OCI-LY1 (cell line): Measurements from ENCODE around the gene STRADA.

Source experiments
- EZH2 ChIP-seq: fragments of 200-600 bp; sonication (generic), shearing (Covaris generic); IDR thresholded peaks from 2 replicates; pipeline ENCODE4 v1.8.0; 2017; ENCODE audit warnings: borderline replicate concordance, mixed run types, mild to moderate bottlenecking, antibody characterized with exemption, low read length, moderate library complexity, mixed read lengths
- TF ChIP-seq, protein P1 (sequence below): fragments of 200-600 bp; sonication (generic), shearing (Covaris generic); IDR thresholded peaks from 2 replicates; pipeline ENCODE4 v1.5.1; 2017; ENCODE audit warnings: mild to moderate bottlenecking, antibody characterized with exemption, low read length, moderate library complexity, mixed read lengths

GRCh38 chr17:63751806-63752205 lies 10.2 kb upstream of the STRADA start:
- no peak for TF ChIP-seq EZH2
- TF ChIP-seq, protein P1, sequence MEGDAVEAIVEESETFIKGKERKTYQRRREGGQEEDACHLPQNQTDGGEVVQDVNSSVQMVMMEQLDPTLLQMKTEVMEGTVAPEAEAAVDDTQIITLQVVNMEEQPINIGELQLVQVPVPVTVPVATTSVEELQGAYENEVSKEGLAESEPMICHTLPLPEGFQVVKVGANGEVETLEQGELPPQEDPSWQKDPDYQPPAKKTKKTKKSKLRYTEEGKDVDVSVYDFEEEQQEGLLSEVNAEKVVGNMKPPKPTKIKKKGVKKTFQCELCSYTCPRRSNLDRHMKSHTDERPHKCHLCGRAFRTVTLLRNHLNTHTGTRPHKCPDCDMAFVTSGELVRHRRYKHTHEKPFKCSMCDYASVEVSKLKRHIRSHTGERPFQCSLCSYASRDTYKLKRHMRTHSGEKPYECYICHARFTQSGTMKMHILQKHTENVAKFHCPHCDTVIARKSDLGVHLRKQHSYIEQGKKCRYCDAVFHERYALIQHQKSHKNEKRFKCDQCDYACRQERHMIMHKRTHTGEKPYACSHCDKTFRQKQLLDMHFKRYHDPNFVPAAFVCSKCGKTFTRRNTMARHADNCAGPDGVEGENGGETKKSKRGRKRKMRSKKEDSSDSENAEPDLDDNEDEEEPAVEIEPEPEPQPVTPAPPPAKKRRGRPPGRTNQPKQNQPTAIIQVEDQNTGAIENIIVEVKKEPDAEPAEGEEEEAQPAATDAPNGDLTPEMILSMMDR: no peak
